ENCODE measurements around the gene PGC.

PGC gene

GRCh38 chr6:41744236-41744787, 2.9 kb downstream of the PGC start:
- no peak overlapping the region for H3K4me3 ChIP-seq (ENCODE audit: low read depth, low read length)
- TF ChIP-seq POLR2A (IDR thresholded peaks at IDR 0.05; ENCODE audit: extremely low read depth, insufficient read length) (no peak), MYC (IDR thresholded peaks at IDR 0.05; ENCODE audit: low read depth, low read length) (no peak), MAX (IDR thresholded peaks at IDR 0.05; ENCODE audit: low read depth, low read length) (no peak), CTCF (IDR thresholded peaks at IDR 0.05; ENCODE audit: low read depth, low read length) (no peak)
- no peak for DNase-seq (ENCODE audit: low read depth)

GRCh38 chr6:41743406-41744235, 3.6 kb downstream of the PGC start:
- no peak for DNase-seq (ENCODE audit: low read depth)

GRCh38 chr6:41741625-41742490, 5.3 kb downstream of the PGC start:
- DNase-seq (ENCODE audit: low read depth): no peak
- TF ChIP-seq POLR2A (IDR thresholded peaks at IDR 0.05; ENCODE audit: extremely low read depth, insufficient read length) (no peak), MAX (IDR thresholded peaks at IDR 0.05; ENCODE audit: low read depth, low read length) (no peak), MYC (IDR thresholded peaks at IDR 0.05; ENCODE audit: low read depth, low read length) (no peak), CTCF (IDR thresholded peaks at IDR 0.05; ENCODE audit: low read depth, low read length) (no peak)
- no peak overlapping the region for H3K4me3 ChIP-seq (ENCODE audit: low read depth, low read length)

More at GRCh38 chr6:41743406-41744235, 3.6 kb downstream of the PGC start:
- H3K4me3 ChIP-seq (ENCODE audit: low read depth, low read length): no peak overlapping the region
- TF ChIP-seq POLR2A (IDR thresholded peaks at IDR 0.05; ENCODE audit: extremely low read depth, insufficient read length) (no peak), MYC (IDR thresholded peaks at IDR 0.05; ENCODE audit: low read depth, low read length) (no peak), MAX (IDR thresholded peaks at IDR 0.05; ENCODE audit: low read depth, low read length) (no peak), CTCF (IDR thresholded peaks at IDR 0.05; ENCODE audit: low read depth, low read length) (no peak)

GRCh38 chr6:41740366-41741162, 6.6 kb downstream of the PGC start:
- DNase-seq (ENCODE audit: low read depth): no peak
- H3K4me3 ChIP-seq (ENCODE audit: low read depth, low read length): no peak overlapping the region
- TF ChIP-seq CTCF (IDR thresholded peaks at IDR 0.05; ENCODE audit: low read depth, low read length) (no peak), MAX (IDR thresholded peaks at IDR 0.05; ENCODE audit: low read depth, low read length) (no peak), POLR2A (IDR thresholded peaks at IDR 0.05; ENCODE audit: extremely low read depth, insufficient read length) (no peak), MYC (IDR thresholded peaks at IDR 0.05; ENCODE audit: low read depth, low read length) (no peak)

GRCh38 chr6:41739041-41739440, 8.2 kb downstream of the PGC start:
- TF ChIP-seq MYC (IDR thresholded peaks at IDR 0.05; ENCODE audit: low read depth, low read length) (no peak), CTCF (IDR thresholded peaks at IDR 0.05; ENCODE audit: low read depth, low read length) (no peak)
- H3K4me3 ChIP-seq (ENCODE audit: low read depth, low read length): no peak overlapping the region
- DNase-seq (ENCODE audit: low read depth): no peak
